ENCODE measurements around the gene DCP2.

DCP2 gene

GRCh38 chr5:113047733-113048652 is 71.4 kb downstream of the DCP2 start:
- DNase-seq (ENCODE audit: low spot score), result no peak

- no peak for DNase-seq (ENCODE audit: low spot score)
Observed at GRCh38 chr5:113048931-113049330, 72.3 kb downstream of the DCP2 start.

DNA sequence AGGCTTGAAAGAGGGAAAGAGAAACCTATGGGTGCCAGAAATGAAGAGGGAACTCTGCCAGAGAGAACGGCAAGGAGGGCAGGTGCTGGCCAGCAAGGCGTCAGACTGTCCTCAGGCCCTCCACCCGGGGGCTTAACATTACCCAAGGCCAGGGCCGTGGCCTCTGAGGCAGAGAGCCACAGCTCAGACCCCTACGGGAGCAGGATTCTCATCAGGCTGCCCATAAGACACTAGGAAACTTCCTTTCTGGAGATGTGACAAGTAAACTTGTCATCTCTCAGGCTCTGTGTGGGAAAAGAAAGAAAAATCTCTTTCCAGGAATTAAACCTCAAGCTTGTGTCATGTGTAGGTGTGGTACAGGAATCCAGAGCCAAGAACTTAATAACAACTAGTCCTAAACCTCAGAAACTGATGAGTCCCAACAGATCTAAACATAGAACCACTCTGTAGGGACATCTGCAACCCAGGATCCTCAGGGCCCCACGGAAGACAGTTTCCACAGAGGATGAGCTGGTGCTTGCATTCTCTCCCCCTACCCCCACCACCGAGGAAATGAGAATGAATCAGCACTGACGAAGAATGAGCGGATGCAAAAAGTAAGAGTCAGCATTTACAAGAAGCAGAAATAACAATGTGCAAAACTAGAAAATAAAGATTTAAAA is 74.3 kb downstream of the DCP2 start:
- DNase-seq (ENCODE audit: low spot score), result no peak

- no peak for DNase-seq (ENCODE audit: low spot score)
Observed at GRCh38 chr5:113052041-113052795, 75.6 kb downstream of the DCP2 start.

GRCh38 chr5:113053511-113053995 is 77.0 kb downstream of the DCP2 start:
- DNase-seq (ENCODE audit: low spot score), result no peak

GRCh38 chr5:113054899-113055298 is 78.3 kb downstream of the DCP2 start:
- DNase-seq (ENCODE audit: low spot score), result no peak

GRCh38 chr5:113056988-113057387 is 80.4 kb downstream of the DCP2 start:
- DNase-seq (ENCODE audit: low spot score), result no peak

DNA sequence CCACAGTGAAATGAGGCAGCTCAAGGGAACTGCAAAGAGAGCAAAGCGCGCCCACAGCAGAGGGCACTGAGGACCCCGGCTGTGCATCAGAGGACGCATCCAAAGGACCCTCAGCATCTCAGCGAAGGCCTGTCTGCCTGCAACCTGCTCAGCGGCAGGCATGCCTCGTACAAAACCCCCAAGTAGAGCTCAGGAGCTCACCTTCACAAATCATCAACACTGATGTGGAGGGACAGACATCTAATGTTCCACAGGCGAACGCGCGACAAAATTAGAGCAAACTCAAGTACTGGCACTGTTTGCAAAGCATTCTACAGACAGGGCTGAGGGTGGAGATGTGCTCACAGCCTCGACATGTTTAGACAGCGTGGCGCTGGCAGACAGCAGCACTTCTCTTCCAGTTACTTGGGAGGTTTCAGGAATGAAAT is 81.0 kb downstream of the DCP2 start:
- no peak for DNase-seq (ENCODE audit: low spot score)

DNA sequence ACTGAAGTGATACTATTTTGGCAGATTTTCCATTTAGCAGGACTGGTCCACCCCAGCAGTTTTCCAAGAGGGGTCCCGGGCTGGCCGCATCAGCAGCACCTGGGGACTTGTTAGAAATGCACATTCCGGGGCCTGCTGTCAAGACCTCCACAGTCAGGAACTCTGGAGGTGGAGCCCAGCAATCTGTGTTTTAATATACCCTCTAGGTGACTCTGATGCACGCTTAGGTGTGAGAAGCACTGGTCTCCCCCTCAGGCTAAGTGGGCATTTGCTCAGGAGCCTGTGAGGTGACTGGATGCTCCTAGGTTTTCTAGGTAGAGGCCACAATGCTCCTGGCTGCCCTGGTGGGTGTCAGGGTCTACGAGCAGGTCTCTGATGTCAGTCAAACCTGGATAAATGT is 81.7 kb downstream of the DCP2 start:
- DNase-seq (ENCODE audit: low spot score), result no peak

- DNase-seq (ENCODE audit: low spot score), result no peak
Observed at GRCh38 chr5:113058706-113059226, 82.2 kb downstream of the DCP2 start.

DNA sequence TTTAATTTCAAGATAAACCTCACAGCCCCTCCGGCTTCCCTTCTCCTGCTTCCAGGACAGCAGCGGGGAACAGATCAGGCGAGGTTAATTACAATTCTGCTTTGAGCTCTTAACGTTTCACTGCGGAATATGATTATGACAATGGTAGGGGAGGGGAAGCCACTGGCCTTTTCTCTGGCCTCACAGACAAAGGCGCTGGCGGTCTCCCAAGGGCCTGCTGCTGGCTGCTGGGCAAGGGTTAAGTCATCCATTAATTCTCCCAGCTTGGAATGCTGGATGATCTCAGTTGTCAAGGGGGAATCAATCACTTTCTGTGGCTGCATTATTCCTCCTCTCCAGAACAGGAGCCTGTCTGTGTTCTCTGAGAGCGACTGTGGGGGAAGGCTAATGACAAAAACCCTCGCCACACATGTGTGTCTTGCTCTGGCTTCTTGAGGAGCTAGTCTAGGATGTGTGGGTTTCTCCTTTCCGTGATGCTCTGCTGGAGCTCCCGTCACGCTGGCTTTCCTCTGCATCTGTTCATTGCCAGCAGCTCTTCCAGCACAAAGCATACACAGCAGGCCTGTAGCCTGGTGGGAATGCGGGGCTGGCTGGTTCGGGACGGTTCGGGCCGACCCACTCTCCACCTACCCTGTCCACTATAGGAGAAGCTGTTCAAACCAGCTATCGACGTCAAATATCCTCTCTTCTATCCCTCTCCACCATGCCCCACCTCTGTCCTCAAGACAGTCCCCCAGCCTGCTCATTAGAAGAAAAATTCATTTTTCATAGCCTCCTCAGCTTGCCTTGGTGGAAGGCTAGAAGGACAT is 82.8 kb downstream of the DCP2 start:
- DNase-seq (ENCODE audit: low spot score), result peak; percentile 29

DNA sequence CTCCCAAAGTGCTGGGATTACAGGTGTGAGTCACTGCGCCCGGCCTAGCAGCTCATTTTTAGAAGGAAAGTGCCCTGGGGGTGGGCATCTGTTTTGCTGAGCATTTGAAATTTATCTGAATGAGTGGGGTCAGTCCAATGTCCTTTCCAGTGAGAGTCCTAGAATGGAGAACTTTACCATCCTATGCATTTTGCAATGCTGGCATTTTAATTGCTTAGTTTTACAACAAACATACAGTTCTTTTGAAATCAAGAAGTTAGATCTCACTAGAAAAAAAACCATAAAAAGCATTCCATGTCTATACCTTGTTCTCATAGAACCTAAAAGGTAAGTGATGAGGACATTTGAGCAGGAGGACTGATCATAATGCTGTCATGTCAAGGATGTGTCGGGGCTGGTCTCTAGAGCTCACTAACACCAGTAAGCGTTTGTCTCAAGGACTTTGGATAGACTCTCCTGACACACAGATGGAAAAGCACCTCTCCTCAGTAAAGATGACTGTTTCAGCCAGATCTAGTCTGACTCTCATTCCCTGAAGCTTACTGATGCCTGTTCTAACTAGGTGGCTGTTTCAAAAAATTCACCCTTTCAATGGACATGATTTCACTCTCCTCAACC is 83.9 kb downstream of the DCP2 start:
- no peak for DNase-seq (ENCODE audit: low spot score)

DNA sequence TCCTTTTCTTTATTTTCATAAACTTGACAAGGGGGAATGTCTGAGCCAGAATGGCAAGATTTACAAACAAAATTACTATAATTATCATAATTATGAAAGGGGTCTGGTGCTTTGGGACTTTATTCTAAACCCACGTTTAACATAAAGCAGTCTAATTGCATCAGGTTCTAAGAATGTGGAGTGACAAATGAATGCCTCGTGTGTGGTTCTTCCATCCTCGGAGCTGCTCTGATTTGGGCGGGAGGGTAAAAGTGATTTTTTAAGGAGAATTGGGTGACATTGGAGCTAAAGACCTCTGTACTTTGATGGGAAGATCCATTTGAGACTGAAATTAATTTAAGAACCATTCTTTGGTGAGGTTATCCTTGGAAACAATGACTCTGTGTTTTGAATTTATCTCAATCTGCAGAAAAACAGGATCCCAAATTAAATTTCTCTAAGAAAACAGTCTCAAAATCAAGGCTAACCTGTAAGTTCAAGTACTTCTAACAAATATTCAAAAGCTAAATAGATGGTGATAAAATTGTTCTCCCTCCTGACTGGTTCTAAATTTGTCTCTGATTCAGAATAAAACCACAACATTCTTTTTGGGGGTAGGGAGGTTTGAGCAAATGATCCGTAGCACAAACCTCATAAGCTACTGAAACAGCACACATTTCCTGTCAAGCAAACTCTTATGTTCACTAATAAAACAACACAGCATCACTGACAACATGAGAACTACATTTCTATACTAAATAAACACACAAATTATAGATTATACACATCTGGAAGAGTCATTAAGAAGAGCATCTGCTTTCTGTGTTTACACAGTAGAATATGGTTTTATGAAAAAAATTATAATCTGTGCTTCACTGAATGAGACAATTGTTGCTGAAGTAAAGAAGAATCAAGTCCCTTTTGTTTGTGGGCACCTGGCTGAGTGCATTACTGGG is 85.5 kb downstream of the DCP2 start:
- DNase-seq (ENCODE audit: low spot score), result no peak

- no peak for DNase-seq (ENCODE audit: low spot score)
Observed at GRCh38 chr5:113062869-113063508, 86.4 kb downstream of the DCP2 start.

DNA sequence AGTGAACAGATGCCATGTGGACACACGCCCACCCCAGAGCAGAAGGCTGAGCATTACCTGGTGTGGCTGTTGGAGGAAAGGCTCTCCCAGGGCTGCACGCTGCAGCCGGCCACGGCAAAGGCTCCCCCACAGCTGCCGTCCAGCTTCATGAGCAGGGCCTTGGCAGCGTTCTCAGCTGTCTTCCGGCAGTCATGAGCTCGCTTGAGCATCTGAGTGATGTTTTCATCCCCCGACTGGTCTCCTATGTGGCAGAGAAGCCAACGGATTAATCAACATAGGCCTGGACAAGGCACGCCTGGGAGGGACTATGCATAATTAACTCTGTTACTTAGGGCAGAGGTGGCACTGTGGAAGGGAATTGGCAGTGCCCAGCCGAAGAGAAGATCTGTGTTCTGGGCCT is 87.3 kb downstream of the DCP2 start:
- no peak for DNase-seq (ENCODE audit: low spot score)

DNA sequence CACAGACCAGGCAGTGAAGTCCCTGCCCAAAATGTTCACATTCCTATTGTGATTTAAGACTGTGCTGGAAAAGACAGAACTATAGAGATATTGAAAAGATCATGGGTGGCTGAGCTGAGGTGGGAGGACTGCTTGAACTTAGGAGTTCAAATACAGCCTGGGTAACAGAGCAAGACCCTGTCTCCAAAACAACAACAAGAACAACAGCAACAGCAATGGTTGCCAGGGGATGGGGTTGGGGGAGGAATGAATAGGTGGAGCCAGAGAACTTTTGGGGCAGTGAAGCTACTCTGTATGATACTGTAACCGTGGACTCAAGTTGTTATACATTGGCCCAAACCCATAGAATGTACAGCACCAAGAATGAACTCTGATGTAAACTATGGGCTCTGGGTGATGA is 88.2 kb downstream of the DCP2 start:
- no peak for DNase-seq (ENCODE audit: low spot score)

GRCh38 chr5:113065626-113066025 is 89.0 kb downstream of the DCP2 start:
- no peak for DNase-seq (ENCODE audit: low spot score)

DNA sequence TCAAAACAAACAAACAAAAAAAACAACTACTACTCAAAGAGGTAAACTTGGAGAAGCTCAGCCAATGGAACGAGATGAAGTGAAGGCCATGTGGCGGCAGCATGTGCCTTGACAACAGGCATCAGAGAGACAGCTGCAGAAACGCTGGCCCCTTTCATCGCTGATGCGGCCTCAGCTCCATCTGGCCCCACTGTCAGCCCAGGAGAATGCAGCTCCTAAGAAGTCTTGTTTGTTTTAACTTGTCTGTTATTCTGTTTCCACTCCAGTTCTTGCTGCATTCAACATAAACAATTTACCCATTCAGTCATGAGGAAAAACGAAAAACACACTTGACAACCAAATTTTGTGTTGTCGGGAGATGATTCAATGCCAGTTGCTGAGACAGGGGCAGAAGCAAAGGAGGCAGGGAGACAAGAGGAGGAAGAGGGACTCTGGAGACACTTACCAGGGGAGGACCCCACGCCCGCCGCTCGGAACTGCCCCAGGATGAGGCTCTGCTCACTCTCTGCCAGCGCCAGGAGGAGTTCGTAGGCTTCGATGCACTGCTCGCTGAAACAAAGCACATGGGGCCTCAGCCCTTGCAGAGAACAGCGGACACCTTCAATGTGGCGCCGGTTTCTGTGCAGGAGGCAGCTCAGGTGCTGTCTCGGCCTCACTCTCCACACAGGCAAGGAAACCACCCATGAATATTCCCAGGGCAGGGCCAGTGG is 91.2 kb downstream of the DCP2 start:
- no peak for DNase-seq (ENCODE audit: low spot score)

DNA sequence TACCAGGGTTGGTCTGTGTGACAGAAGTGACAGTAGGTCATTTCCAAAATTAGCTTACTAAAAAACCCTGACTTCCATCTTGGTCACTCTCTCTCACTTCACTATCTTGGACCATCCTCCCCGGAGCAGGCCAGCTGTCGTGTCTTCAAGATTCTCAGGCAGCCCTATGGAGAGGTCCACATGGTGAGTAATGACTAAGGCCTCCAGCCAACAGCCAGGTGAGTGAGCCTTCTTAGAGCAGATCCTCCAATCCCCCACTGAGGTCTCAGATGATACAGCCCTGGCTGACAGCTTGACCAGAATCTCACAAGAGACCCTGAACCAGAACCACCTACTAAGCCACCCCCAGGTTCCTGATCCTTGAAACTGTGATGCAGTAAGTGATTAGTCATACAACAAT is 92.0 kb downstream of the DCP2 start:
- DNase-seq (ENCODE audit: low spot score), result no peak

Measured in COLO829 (cell line).